ENCODE results near the gene CPLX1.

GRCh38 chr4:768995-769394 lies 56.9 kb downstream of the CPLX1 start:
- TF ChIP-seq POLR2A (IDR thresholded peaks at IDR 0.05; ENCODE audit: low read depth, low read length) (no peak), POLR2AphosphoS5 (IDR thresholded peaks at IDR 0.05; ENCODE audit: low read depth, low read length) (no peak), PAX5 (IDR thresholded peaks at IDR 0.05; ENCODE audit: insufficient read depth, low read length, severe bottlenecking) (no peak), SPI1 (IDR thresholded peaks at IDR 0.05; ENCODE audit: low read depth, low read length) (no peak)

All from GM12891 (cell line).